ENCODE data around the gene OPALIN. TPM values are rescaled to one million over a fixed set of nuclear protein-coding genes. Genes with fewer than 3 reads are reported as not detected.

The OPALIN gene
- total and polyA plus RNA-seq, 10 donors, result not detected

DNA sequence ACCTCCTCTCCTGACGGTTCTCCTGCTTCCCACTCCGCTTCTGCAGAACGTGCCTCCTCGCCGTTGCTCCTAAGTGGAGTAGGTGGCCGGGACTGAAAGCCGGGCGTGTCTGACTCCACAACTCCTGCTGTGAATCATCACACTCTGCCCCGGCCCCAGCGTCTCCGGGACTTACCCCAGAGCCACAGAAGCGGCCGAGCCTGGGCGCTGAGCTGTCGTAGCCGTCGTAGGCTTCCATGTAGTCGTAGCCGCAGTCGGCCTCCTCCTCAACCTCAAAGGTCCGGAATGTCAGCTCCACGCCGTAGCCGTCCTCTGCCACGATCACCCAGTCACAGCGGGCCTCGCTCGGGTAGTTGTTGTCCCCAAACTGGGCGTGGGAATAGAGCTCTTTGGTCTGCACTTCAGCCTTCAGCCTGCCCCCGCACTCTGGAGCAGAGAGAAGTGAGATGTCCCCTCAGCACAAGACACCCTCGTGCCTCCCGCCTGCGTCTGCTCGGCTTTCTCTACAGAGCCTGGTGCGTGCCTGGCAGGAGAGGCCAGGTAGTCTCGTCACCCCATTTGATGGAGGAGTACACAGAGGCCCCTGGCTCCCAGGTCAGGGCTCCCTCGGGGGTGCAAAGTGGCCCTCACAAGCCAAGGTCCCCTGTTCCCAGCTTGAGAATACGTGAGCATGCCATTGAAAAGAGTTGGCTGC lies 11.2 kb upstream of the OPALIN start:
- peaks cover 0 to 13% (median 6%) of the 10 kb centered on the region in 6 donors for H3K4me1 ChIP-seq
- intact Hi-C loops (cut with DNase I; ENCODE audit: low total_unique reads), result no loop called here
- 82 to 90% (median 84%) methylated on average over 26 to 38 of the region's 38 CpGs for WGBS, 5 donors
- H3K36me3 ChIP-seq, result no peaks in the 10 kb centered on the region
- H3K27ac ChIP-seq, result no peak overlapping the region
- H3K27me3 ChIP-seq (replicated peaks in 1 of 7), result peaks cover 0 to 7% (median 0%) of the 10 kb centered on the region in 7 donors
- TF ChIP-seq POLR2A (IDR thresholded peaks at IDR 0.05) (no peak), POLR2AphosphoS5 (IDR thresholded peaks at IDR 0.05) (no peak)
- TF ChIP-seq, protein P1, sequence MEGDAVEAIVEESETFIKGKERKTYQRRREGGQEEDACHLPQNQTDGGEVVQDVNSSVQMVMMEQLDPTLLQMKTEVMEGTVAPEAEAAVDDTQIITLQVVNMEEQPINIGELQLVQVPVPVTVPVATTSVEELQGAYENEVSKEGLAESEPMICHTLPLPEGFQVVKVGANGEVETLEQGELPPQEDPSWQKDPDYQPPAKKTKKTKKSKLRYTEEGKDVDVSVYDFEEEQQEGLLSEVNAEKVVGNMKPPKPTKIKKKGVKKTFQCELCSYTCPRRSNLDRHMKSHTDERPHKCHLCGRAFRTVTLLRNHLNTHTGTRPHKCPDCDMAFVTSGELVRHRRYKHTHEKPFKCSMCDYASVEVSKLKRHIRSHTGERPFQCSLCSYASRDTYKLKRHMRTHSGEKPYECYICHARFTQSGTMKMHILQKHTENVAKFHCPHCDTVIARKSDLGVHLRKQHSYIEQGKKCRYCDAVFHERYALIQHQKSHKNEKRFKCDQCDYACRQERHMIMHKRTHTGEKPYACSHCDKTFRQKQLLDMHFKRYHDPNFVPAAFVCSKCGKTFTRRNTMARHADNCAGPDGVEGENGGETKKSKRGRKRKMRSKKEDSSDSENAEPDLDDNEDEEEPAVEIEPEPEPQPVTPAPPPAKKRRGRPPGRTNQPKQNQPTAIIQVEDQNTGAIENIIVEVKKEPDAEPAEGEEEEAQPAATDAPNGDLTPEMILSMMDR (IDR thresholded peaks at IDR 0.05 in 8 of 11, conservative IDR thresholded peaks at IDR 0.05 in 3 of 11), result no peak
- H3K9me3 ChIP-seq, result no peaks in the 10 kb centered on the region
- H3K4me3 ChIP-seq, result no peak overlapping the region
- no peak for DNase-seq

DNA sequence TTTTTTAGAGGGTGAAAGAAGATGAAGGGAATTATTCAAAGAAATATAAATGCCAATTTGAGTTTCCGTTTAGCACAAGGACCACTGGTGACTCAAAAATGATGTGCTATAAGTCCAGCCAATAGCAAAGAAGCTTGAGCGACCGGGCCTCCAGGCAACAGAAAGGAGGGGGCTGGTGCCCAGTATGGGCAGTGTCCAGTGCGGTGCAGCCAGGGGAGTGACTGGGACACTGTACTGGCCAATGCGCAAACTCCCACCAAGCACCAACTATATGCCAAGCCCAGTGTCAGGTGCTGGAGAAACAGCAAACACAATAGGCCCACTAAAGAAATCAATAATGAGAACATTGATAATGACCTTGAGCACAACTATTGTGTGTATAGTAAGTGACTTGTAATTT lies 10.2 kb upstream of the OPALIN start:
- no peak for DNase-seq
- Histone ChIP-seq H3K4me3 (no peak overlapping the region), H3K36me3 (no peaks in the 10 kb centered on the region), H3K9me3 (no peaks in the 10 kb centered on the region), H3K4me1 (peaks cover 0 to 6% (median 1%) of the 10 kb centered on the region in 6 donors), H3K27ac (no peak overlapping the region), H3K27me3 (replicated peaks in 1 of 7) (no peaks in the 10 kb centered on the region)
- intact Hi-C loops (cut with DNase I; ENCODE audit: low total_unique reads), result no loop called here
- TF ChIP-seq, protein P1 (IDR thresholded peaks at IDR 0.05 in 8 of 11, conservative IDR thresholded peaks at IDR 0.05 in 3 of 11), result no peak
- no peak for TF ChIP-seq POLR2A (IDR thresholded peaks at IDR 0.05)
- TF ChIP-seq POLR2AphosphoS5 (IDR thresholded peaks at IDR 0.05), result no peak
- WGBS, 5 donors, result 87 to 92% (median 89%) methylated on average over 5 of the region's 5 CpGs

DNA sequence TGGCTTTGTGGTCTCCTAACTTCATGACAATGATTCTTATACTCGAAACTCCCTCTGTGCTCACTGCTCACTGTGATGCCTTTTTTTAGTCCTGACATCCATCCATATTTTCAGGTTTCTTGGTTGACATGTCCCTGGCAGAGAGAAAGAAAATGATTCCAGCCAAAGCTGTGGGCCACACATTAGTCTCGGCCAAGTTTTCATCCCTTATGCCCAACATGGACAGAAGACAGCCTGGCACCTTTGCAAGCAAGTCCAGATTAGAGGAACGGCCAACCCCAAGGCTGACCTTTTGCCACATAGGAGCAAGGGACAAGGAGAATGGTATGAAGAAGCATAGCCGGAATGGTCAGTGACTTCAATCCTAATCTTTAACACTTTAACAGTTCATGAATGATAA lies 8.7 kb upstream of the OPALIN start:
- H3K36me3 ChIP-seq, result no peaks in the 10 kb centered on the region
- peaks cover 0 to 6% (median 1%) of the 10 kb centered on the region in 6 donors for H3K4me1 ChIP-seq
- no peak for DNase-seq
- H3K9me3 ChIP-seq, result peaks cover 0 to 1% (median 0%) of the 10 kb centered on the region in 8 donors
- H3K27ac ChIP-seq, result no peak overlapping the region
- intact Hi-C loops (cut with DNase I; ENCODE audit: low total_unique reads), result no loop called here
- H3K4me3 ChIP-seq, result no peak overlapping the region
- H3K27me3 ChIP-seq (replicated peaks in 1 of 7), result no peaks in the 10 kb centered on the region
- 80 to 91% (median 84%) methylated on average over 4 of the region's 4 CpGs for WGBS, 5 donors
- TF ChIP-seq POLR2AphosphoS5 (IDR thresholded peaks at IDR 0.05), result no peak
- TF ChIP-seq POLR2A (IDR thresholded peaks at IDR 0.05), result no peak
- TF ChIP-seq, protein P1 (IDR thresholded peaks at IDR 0.05 in 8 of 11, conservative IDR thresholded peaks at IDR 0.05 in 3 of 11), result no peak

DNA sequence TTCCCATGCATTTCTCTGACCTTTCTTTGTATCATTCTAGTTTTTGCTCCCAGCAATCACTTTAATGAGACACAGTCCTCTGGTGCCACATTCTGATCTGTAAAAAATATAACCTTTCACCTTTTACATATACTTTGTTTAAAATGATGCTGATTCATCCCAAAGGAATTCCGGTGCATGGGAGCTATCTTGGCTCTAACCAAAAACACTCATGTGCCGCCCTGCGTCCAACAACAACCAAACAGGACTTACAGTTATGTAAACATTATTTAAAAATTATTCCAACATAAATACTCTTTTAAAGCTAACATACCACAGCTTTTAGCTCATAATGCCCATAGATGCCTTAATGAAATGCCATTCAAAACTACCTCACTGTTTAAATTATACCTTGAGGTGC lies 7.7 kb upstream of the OPALIN start:
- Histone ChIP-seq H3K36me3 (no peaks in the 10 kb centered on the region), H3K4me3 (no peak overlapping the region), H3K27ac (no peak overlapping the region), H3K4me1 (peaks cover 0 to 6% (median 1%) of the 10 kb centered on the region in 6 donors), H3K9me3 (peaks cover 0 to 6% (median 0%) of the 10 kb centered on the region in 8 donors), H3K27me3 (replicated peaks in 1 of 7) (no peaks in the 10 kb centered on the region)
- no peak for DNase-seq
- TF ChIP-seq, protein P1 (IDR thresholded peaks at IDR 0.05 in 8 of 11, conservative IDR thresholded peaks at IDR 0.05 in 3 of 11), result no peak
- no peak for TF ChIP-seq POLR2A (IDR thresholded peaks at IDR 0.05)
- TF ChIP-seq POLR2AphosphoS5 (IDR thresholded peaks at IDR 0.05), result no peak
- WGBS, 5 donors, result 85 to 94% (median 91%) methylated on average over 3 of the region's 3 CpGs
- intact Hi-C loops (cut with DNase I; ENCODE audit: low total_unique reads), result no loop called here

Measured in spleen (tissue), 11 donors.